Right atrium auricular region (tissue), 2 donors: ENCODE measurements around the gene IFNA1. TPM values are rescaled to one million over a fixed set of nuclear protein-coding genes. Genes with fewer than 3 reads are reported as not detected.

Source experiments
- DNase-seq: peaks from one replicate; pipeline ENCODE4 v3.0.0-alpha.2; 2019; ENCODE audit warnings: low spot score
- H3K27ac ChIP-seq, 2 donors: fragments of 200-600 bp; sonication (generic); 1 replicate in 1 of 2; 2 replicates in 1 of 2; pipeline ENCODE4 v1.5.1; 2016 to 2019
- H3K27me3 ChIP-seq, 2 donors: fragments of 200-600 bp; sonication (generic); one replicate each; pipeline versions ENCODE4 v1.5.1 to v1.6.0; 2017 to 2019
- H3K36me3 ChIP-seq: fragments of 200-600 bp; sonication (generic); one replicate; pipeline ENCODE4 v1.5.1; 2016
- H3K4me1 ChIP-seq, 2 donors: fragments of 200-600 bp; sonication (generic); one replicate each; pipeline versions ENCODE4 v1.5.1 to v1.6.0; 2017 to 2019
- H3K4me3 ChIP-seq, 2 donors: fragments of 200-600 bp; sonication (generic); 1 replicate in 1 of 2; 2 replicates in 1 of 2; pipeline ENCODE4 v1.5.1; 2017 to 2019; ENCODE audit warnings: mild to moderate bottlenecking in 1 of 2, moderate library complexity in 1 of 2
- H3K9me3 ChIP-seq, 2 donors: fragments of 200-600 bp; sonication (generic); one replicate each; pipeline ENCODE4 v1.5.1; 2019
- CTCF ChIP-seq, 2 donors: fragments of 200-600 bp; sonication (generic); IDR thresholded peaks; one replicate each; pipeline ENCODE4 v1.5.1; 2019; ENCODE audit warnings: antibody characterized with exemption in 2 of 2
- total RNA-seq, 2 donors: library from RNA; depleted of rRNA; stranded (reverse); fragments of >200 nt; gene quantifications; one replicate each; pipeline ENCODE4 v1.1.0, GENCODE V29; 2016

IFNA1 gene
- total RNA-seq, 2 donors from 2014 or later, result not detected

- DNase-seq, result no peak
- Histone ChIP-seq H3K27ac (no peak overlapping the region), H3K4me1 (no peaks in the 10 kb centered on the region), H3K9me3 (no peaks in the 10 kb centered on the region), H3K36me3 (no peaks in the 10 kb centered on the region), H3K4me3 (no peak overlapping the region), H3K27me3 (no peaks in the 10 kb centered on the region)
- no peak for TF ChIP-seq CTCF (IDR thresholded peaks at IDR 0.05)
Measured at GRCh38 chr9:21413624-21414023, 26.6 kb upstream of the IFNA1 start.

GRCh38 chr9:21414220-21414940 is 25.9 kb upstream of the IFNA1 start:
- H3K9me3 ChIP-seq, result no peaks in the 10 kb centered on the region
- no peaks in the 10 kb centered on the region for H3K36me3 ChIP-seq
- no peak overlapping the region for H3K27ac ChIP-seq
- no peaks in the 10 kb centered on the region for H3K4me1 ChIP-seq
- TF ChIP-seq CTCF (IDR thresholded peaks at IDR 0.05), result no peak
- H3K27me3 ChIP-seq, result no peaks in the 10 kb centered on the region
- no peak for DNase-seq
- H3K4me3 ChIP-seq, result no peak overlapping the region

- no peak overlapping the region for H3K4me3 ChIP-seq
Measured at GRCh38 chr9:21415493-21416267, 24.6 kb upstream of the IFNA1 start.

GRCh38 chr9:21428235-21428634 is 12.0 kb upstream of the IFNA1 start:
- Histone ChIP-seq H3K36me3 (no peaks in the 10 kb centered on the region), H3K9me3 (no peaks in the 10 kb centered on the region), H3K4me3 (no peak overlapping the region), H3K27me3 (no peaks in the 10 kb centered on the region), H3K27ac (no peak overlapping the region), H3K4me1 (no peaks in the 10 kb centered on the region)
- no peak for TF ChIP-seq CTCF (IDR thresholded peaks at IDR 0.05)
- DNase-seq, result no peak

More at GRCh38 chr9:21415493-21416267, 24.6 kb upstream of the IFNA1 start:
- Histone ChIP-seq H3K9me3 (no peaks in the 10 kb centered on the region), H3K36me3 (no peaks in the 10 kb centered on the region), H3K27me3 (no peaks in the 10 kb centered on the region), H3K27ac (no peak overlapping the region), H3K4me1 (no peaks in the 10 kb centered on the region)
- no peak for TF ChIP-seq CTCF (IDR thresholded peaks at IDR 0.05)
- DNase-seq, result no peak

- H3K27ac ChIP-seq, result no peak overlapping the region
- no peaks in the 10 kb centered on the region for H3K9me3 ChIP-seq
- H3K4me3 ChIP-seq, result no peak overlapping the region
- H3K36me3 ChIP-seq, result no peaks in the 10 kb centered on the region
- no peak for TF ChIP-seq CTCF (IDR thresholded peaks at IDR 0.05)
- no peaks in the 10 kb centered on the region for H3K27me3 ChIP-seq
- no peaks in the 10 kb centered on the region for H3K4me1 ChIP-seq
- no peak for DNase-seq
Measured at GRCh38 chr9:21429191-21429590, 11.0 kb upstream of the IFNA1 start.
